Chondrocyte (in vitro differentiated cells): ENCODE data around the gene SMC4. TPM values are rescaled to one million over a fixed set of nuclear protein-coding genes. Genes with fewer than 3 reads are reported as not detected.

ENCODE experiments used
- DNase-seq: peaks from one replicate; pipeline ENCODE4 v3.0.0; 2021; ENCODE audit warnings: mixed read lengths, low spot score
- H3K27ac Mint-ChIP-seq: one replicate; pipeline ENCODE4 v1.8.0; 2021; ENCODE audit warnings: mild to moderate bottlenecking, moderate library complexity, mixed read lengths; ENCODE audit not compliant: unreplicated experiment
- H3K27me3 Mint-ChIP-seq: 2 replicates; pipeline ENCODE4 v1.8.0; 2021; ENCODE audit warnings: low read depth, mixed read lengths
- H3K36me3 Mint-ChIP-seq: 2 replicates; pipeline ENCODE4 v1.8.0; 2021; ENCODE audit warnings: low read depth, mixed read lengths
- H3K4me1 Mint-ChIP-seq: 2 replicates; pipeline ENCODE4 v1.8.0; 2021; ENCODE audit warnings: low read depth, mild to moderate bottlenecking, mixed read lengths
- H3K4me3 Mint-ChIP-seq: one replicate; pipeline ENCODE4 v1.8.0; 2021; ENCODE audit warnings: mild to moderate bottlenecking, moderate library complexity, mixed read lengths; ENCODE audit not compliant: unreplicated experiment
- H3K9me3 Mint-ChIP-seq: 2 replicates; pipeline ENCODE4 v1.8.0; 2021; ENCODE audit warnings: low read depth, mixed read lengths
- total RNA-seq: library from RNA; stranded (reverse); gene quantifications from 3 replicates; pipeline ENCODE4 v1.2.1, GENCODE V29; 2021
- TF ChIP-seq, protein P1 (sequence below): fragments of 200-600 bp; sonication (generic); IDR thresholded peaks from 2 replicates; pipeline ENCODE4 v1.5.0; 2021; ENCODE audit warnings: antibody characterized with exemption, mild to moderate bottlenecking, moderate library complexity

Gene SMC4
- total RNA-seq, 1 donor from 2014 or later: 38.7 TPM

DNA sequence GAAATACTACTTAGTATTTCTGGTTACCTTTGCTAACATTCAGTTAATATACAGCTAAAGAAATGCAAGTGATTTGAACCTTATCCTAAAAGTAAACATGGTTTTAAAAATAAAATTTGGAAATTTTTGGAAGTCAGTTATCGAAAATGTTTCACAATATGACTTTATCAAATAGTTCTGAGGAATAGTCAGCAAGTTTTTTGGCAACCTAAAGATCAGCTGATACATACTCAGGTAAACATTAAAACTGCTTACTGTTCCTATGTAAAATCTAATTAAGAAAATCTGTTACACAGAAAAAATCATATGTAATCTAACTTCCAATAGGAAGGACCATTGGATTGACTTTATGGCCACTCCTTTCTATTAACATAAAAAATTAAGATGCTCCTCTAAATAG is 24.5 kb upstream of the SMC4 start:
- H3K27me3 Mint-ChIP-seq: no peaks in the 10 kb centered on the region
- peak overlapping the region; percentile 8 for H3K27ac Mint-ChIP-seq
- TF ChIP-seq, protein P1, sequence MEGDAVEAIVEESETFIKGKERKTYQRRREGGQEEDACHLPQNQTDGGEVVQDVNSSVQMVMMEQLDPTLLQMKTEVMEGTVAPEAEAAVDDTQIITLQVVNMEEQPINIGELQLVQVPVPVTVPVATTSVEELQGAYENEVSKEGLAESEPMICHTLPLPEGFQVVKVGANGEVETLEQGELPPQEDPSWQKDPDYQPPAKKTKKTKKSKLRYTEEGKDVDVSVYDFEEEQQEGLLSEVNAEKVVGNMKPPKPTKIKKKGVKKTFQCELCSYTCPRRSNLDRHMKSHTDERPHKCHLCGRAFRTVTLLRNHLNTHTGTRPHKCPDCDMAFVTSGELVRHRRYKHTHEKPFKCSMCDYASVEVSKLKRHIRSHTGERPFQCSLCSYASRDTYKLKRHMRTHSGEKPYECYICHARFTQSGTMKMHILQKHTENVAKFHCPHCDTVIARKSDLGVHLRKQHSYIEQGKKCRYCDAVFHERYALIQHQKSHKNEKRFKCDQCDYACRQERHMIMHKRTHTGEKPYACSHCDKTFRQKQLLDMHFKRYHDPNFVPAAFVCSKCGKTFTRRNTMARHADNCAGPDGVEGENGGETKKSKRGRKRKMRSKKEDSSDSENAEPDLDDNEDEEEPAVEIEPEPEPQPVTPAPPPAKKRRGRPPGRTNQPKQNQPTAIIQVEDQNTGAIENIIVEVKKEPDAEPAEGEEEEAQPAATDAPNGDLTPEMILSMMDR: no peak
- no peak for DNase-seq
- no peak overlapping the region for H3K4me3 Mint-ChIP-seq
- no peaks in the 10 kb centered on the region for H3K9me3 Mint-ChIP-seq
- peaks cover 14% of the 10 kb centered on the region for H3K36me3 Mint-ChIP-seq
- H3K4me1 Mint-ChIP-seq: peaks cover 17% of the 10 kb centered on the region

GRCh38 chr3:160376681-160377080 is 22.8 kb upstream of the SMC4 start:
- DNase-seq: no peak
- Mint-ChIP-seq H3K4me1 (peaks cover 17% of the 10 kb centered on the region), H3K27me3 (no peaks in the 10 kb centered on the region), H3K9me3 (no peaks in the 10 kb centered on the region), H3K36me3 (peaks cover 14% of the 10 kb centered on the region), H3K27ac (no peak overlapping the region), H3K4me3 (no peak overlapping the region)
- TF ChIP-seq, protein P1: no peak

- TF ChIP-seq, protein P1: no peak
- no peak overlapping the region for H3K27ac Mint-ChIP-seq
- no peaks in the 10 kb centered on the region for H3K27me3 Mint-ChIP-seq
- no peak overlapping the region for H3K4me3 Mint-ChIP-seq
- H3K36me3 Mint-ChIP-seq: peaks cover 14% of the 10 kb centered on the region
- no peaks in the 10 kb centered on the region for H3K9me3 Mint-ChIP-seq
- no peak for DNase-seq
- peaks cover 12% of the 10 kb centered on the region for H3K4me1 Mint-ChIP-seq
These were observed 20.9 kb upstream of the SMC4 start for GRCh38 chr3:160378331-160379109.

DNA sequence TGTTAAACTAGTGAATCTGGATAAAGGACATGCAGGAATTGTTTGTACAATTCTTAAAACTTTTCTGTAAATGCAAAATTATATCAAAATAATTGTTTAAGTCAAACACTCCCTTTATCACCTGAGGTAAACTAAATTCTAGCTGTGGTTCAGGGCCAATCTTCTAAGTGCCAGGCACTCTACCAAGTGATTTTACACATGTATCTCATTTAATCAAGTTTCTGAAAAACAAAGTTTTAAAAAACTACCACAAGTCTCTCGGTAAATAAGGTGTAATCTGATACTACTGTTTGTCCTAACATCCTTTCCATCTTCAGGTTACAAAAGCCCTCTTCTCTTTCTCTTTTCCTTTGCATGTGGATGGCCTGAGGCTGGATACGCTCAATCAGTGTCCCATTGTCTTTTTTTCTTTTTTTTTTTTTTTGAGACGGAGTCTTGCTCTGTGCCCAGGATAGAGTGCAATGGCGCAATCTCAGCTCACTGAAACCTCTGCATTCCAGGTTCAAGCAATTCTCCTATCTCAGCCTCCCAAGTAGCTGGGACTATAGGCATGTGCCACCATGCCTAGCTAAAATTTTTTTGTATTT is 19.7 kb upstream of the SMC4 start:
- Mint-ChIP-seq H3K9me3 (no peaks in the 10 kb centered on the region), H3K27me3 (no peaks in the 10 kb centered on the region)

DNA sequence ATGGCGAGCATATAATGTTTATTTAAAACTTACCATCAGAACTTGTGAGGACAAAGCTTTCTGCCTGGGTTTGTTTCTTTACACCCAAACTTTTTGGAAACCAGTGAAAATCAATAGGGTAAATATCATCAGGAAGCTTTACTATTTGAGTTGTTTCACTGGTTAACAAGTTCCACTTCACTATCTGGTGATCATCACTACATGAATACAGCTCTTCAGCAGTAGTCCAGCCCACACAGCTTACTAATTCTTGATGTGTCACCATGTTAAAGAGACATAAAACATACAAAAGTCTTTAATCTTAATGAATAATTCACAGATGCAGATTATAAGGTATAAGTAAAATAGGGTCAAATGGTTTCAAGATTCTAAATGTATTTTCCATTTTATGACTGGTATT is 18.0 kb upstream of the SMC4 start:
- no peak for DNase-seq
- Mint-ChIP-seq H3K27me3 (no peaks in the 10 kb centered on the region), H3K4me3 (no peak overlapping the region), H3K27ac (no peak overlapping the region), H3K36me3 (peaks cover 5% of the 10 kb centered on the region), H3K4me1 (peaks cover 2% of the 10 kb centered on the region), H3K9me3 (no peaks in the 10 kb centered on the region)
- TF ChIP-seq, protein P1: no peak

More for the DNA sequence above, 19.7 kb upstream of the SMC4 start:
- no peak for DNase-seq
- TF ChIP-seq, protein P1: no peak
- Mint-ChIP-seq H3K27ac (no peak overlapping the region), H3K4me3 (no peak overlapping the region), H3K4me1 (peaks cover 2% of the 10 kb centered on the region), H3K36me3 (peaks cover 8% of the 10 kb centered on the region)
